K562 (cell line): ENCODE measurements around the gene SCN4B. TPM values are rescaled to one million over a fixed set of nuclear protein-coding genes. Genes with fewer than 3 reads are reported as not detected.

Experiments used
- ATAC-seq: fragments of 200-7000 bp; cut with Tn5 transposase; 3 replicates; pipeline ENCODE4 v1.9.1; 2020; ENCODE audit warnings: moderate library complexity
- BruUV-seq: library from RNA; stranded (reverse); fragments of 400-500 nt; replicated peaks from 2 replicates; lab custom pipeline; 2021; lab: Mats Ljungman, UMichigan
- CTCF ChIA-PET: fragments of 300-600 bp; formaldehyde crosslinking; extraction: SDS; loops from one replicate; lab custom pipeline; 2021; ENCODE audit warnings: low intra/inter-chr PET ratio; lab: Yijun Ruan, JAX
- POLR2A ChIA-PET: fragments of 300-600, 350-650 bp; sonication (Branson Sonifier 250); formaldehyde crosslinking; extraction: SDS; loops from one replicate; lab custom pipeline; 2021; ENCODE audit warnings: antibody characterized with exemption, inconsistent platforms; lab: Yijun Ruan, JAX
- DNase-seq, 4 experiments: peaks; one replicate each; pipeline versions ENCODE4 v3.0.0 to v3.0.0-alpha.2; 2011 to 2018; ENCODE audit warnings: low spot score in 3 of 4, mixed read lengths in 3 of 4; ENCODE audit errors: extremely low read depth in 1 of 4
- FAIRE-seq: peaks from 2 replicates; lab custom pipeline; 2011; peaks lifted over from hg19 to GRCh38; lab: Jason Lieb, UNC
- H2AFZ ChIP-seq: 2 replicates; pipeline ENCODE4 v1.6.0; 2011; ENCODE audit warnings: low read depth, low read length, control low read depth, inconsistent platforms
- H3K27ac ChIP-seq: fragments of 200-600 bp; 3 replicates; pipeline ENCODE4 v1.8.0; 2011; ENCODE audit warnings: low read depth, mild to moderate bottlenecking, control low read depth, inconsistent platforms, low read length, moderate library complexity, mixed read lengths; ENCODE audit errors: extremely low read depth
- H3K27me3 ChIP-seq, 2 experiments: fragments of 300-600 bp in 1 of 2; 2 replicates in 1 of 2; 3 replicates in 1 of 2; pipeline versions ENCODE4 v1.6.0 to v1.8.0; 2011; ENCODE audit warnings: inconsistent platforms in 2 of 2, low read length in 2 of 2, mild to moderate bottlenecking in 1 of 2, mixed read lengths in 1 of 2, moderate library complexity in 1 of 2; ENCODE audit not compliant: control insufficient read depth in 2 of 2, insufficient read depth in 2 of 2
- H3K36me3 ChIP-seq: fragments of 300-600 bp; 3 replicates; pipeline ENCODE4 v1.8.0; 2011; ENCODE audit warnings: mild to moderate bottlenecking, low read length, inconsistent platforms; ENCODE audit not compliant: control insufficient read depth, insufficient read depth
- H3K4me1 ChIP-seq, 2 experiments: fragments of 200-600 bp in 1 of 2; replicated peaks in 1 of 2; 2 replicates in 1 of 2; 3 replicates in 1 of 2; pipeline versions ENCODE4 v1.5.1 to v1.8.0; 2011; ENCODE audit warnings: inconsistent platforms in 2 of 2, low read length in 2 of 2, mild to moderate bottlenecking in 1 of 2, mixed read lengths in 1 of 2, moderate library complexity in 1 of 2; ENCODE audit not compliant: control insufficient read depth in 2 of 2, insufficient read depth in 2 of 2
- H3K4me2 ChIP-seq: 2 replicates; pipeline ENCODE4 v1.6.1; 2011; ENCODE audit warnings: low read length, control low read depth, inconsistent platforms, mixed read lengths; ENCODE audit not compliant: insufficient read depth
- H3K4me3 ChIP-seq: fragments of 200-600 bp; sonication (generic), shearing (Covaris generic); 2 replicates; pipeline ENCODE4 v1.5.1; 2016; ENCODE audit warnings: control low read depth, inconsistent platforms
- H3K79me2 ChIP-seq: fragments of 200-600 bp; 3 replicates; pipeline ENCODE4 v1.8.0; 2011; ENCODE audit warnings: low read length, inconsistent platforms; ENCODE audit not compliant: control insufficient read depth, insufficient read depth
- H3K9ac ChIP-seq, 2 experiments: 2 replicates each; pipeline versions ENCODE4 v1.6.0 to v1.6.1; 2011; ENCODE audit warnings: low read depth in 2 of 2, low read length in 2 of 2, control low read depth in 1 of 2, inconsistent platforms in 1 of 2, mild to moderate bottlenecking in 1 of 2, mixed read lengths in 1 of 2; ENCODE audit not compliant: insufficient read depth in 1 of 2
- H3K9me1 ChIP-seq: one replicate; pipeline ENCODE4 v1.6.0; 2011; ENCODE audit warnings: inconsistent platforms, mild to moderate bottlenecking, low read length, moderate library complexity; ENCODE audit not compliant: control insufficient read depth, insufficient read depth
- H3K9me3 ChIP-seq: replicated peaks from 2 replicates; pipeline ENCODE4 v1.5.1; 2011; ENCODE audit warnings: low read depth, low read length, inconsistent platforms; ENCODE audit not compliant: control insufficient read depth, insufficient read depth
- H4K20me1 ChIP-seq: replicated peaks from 2 replicates; pipeline ENCODE4 v1.6.1; 2011; ENCODE audit warnings: low read length, inconsistent platforms, mixed read lengths; ENCODE audit not compliant: control insufficient read depth, insufficient read depth
- NFRKB ChIP-seq: fragments of 450-650 bp; IDR thresholded peaks from 2 replicates; pipeline ENCODE4 v1.6.1; 2016; ENCODE audit warnings: low read depth
- WGBS: fragments of 100-300 bp; shearing (Covaris generic); methylation state at CpG from one replicate; pipeline ENCODE4 v1.1.6; 2016; ENCODE audit warnings: low coverage, mixed read lengths; ENCODE audit not compliant: insufficient coverage; ENCODE audit errors: missing lambda C conversion rate; 5-methylcytosine and 5-hydroxymethylcytosine counted together
- in situ Hi-C: fragments of 300-500 bp; cut with MboI; formaldehyde crosslinking; loops from 4 replicates; pipeline ENCODE4 v1.15.0; 2018; ENCODE audit warnings: inconsistent platforms, mixed read lengths
- intact Hi-C: fragments of 100-400 bp; cut with micrococcal nuclease; formaldehyde crosslinking; loops from 2 replicates; pipeline ENCODE4 v1.14.2; 2022
- polyA plus RNA-seq, 8 experiments: library from polyadenylated mRNA; depleted of rRNA in 4 of 8; stranded (reverse) in 5 of 8; unstranded in 3 of 8; fragments of >200 nt; fragmentation: Nextera tagmentation in 2 of 8; fragmentation: Illumina TruSeq in 1 of 8; extraction: Ambion mirVana in 2 of 8; extraction: Trizol in 1 of 8; gene quantifications; 2 replicates each; pipeline versions ENCODE4 v1.2.1 to v1.2.3, GENCODE V29; 2011 to 2014; ENCODE audit warnings: inconsistent platforms in 1 of 8, missing spikeins in 1 of 8
- total RNA-seq, 7 experiments: library from RNA; depleted of rRNA in 6 of 7; stranded (reverse); fragments of >200 nt in 6 of 7; fragmentation: Illumina TruSeq in 2 of 7; extraction: Trizol in 2 of 7; gene quantifications; 2 replicates each; pipeline versions ENCODE4 v1.2.1 to v1.2.3, GENCODE V29; 2011 to 2021; ENCODE audit warnings: low replicate concordance in 1 of 7

Gene SCN4B
- total and polyA plus RNA-seq, 9 of the 15 experiments (the other 6 are each of a cell fraction or from before 2014, with no cell fraction given) = 0.03 TPM; not detected in 8

DNA sequence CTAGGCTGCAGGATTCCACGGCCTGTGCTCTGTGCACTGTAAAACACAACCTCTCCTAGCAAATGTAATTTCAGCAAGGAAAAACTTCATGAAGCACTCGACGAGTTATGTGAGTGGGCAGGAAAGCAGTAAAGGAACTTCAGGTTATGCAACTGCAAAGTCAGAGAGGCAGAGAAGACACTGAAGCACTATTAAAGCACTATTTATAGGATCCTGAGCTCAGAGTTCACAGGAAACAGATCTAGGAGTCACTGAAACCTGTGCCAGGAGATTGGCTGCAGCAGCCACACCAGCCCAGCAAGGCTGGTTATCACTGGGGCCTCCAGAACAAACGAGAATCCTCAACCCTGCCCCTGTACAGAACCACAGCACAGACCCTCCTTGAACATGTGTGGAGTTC is 68.4 kb downstream of the SCN4B start:
- TF ChIP-seq NFRKB = no peak

More for the DNA sequence above, 68.4 kb downstream of the SCN4B start:
- ChIA-PET CTCF (no interaction called here), POLR2A (interaction anchor here (1.0 kb wide), 1 partner anchor 10 kb away, joined by 3 read pairs; no protein-coding TSS in a partner anchor)
- ATAC-seq (no peak), FAIRE-seq (no peak), DNase-seq (no peak)
- Histone ChIP-seq H3K4me1 (peaks cover 8 to 15% of the 10 kb centered on the region in 2 experiments; a peak in 4 of 5 replicates), H3K9ac (no peak overlapping the region), H2AFZ (no peak overlapping the region), H3K9me3 (peaks cover 10% of the 10 kb centered on the region), H3K4me3 (no peak overlapping the region), H3K9me1 (no peaks in the 10 kb centered on the region), H3K27ac (no peak overlapping the region), H3K79me2 (no peaks in the 10 kb centered on the region), H3K27me3 (peaks cover 4 to 27% of the 10 kb centered on the region in 2 experiments; a peak in 4 of 5 replicates), H3K36me3 (no peaks in the 10 kb centered on the region), H3K4me2 (no peak overlapping the region), H4K20me1 (no peaks in the 10 kb centered on the region)
- in situ Hi-C loops = no loop called here
- 17% methylated on average over 4 of the region's 4 CpGs for WGBS
- intact Hi-C loops = no loop called here
- BruUV-seq = no TSS peak

Other genes starting within 250 kb of the SCN4B start
Only the 7 nearest of the 13 such genes appear.
- 4.1 and 5.8 TPM in 2 replicates for gene TMPRSS4, start 75.7 kb downstream of the SCN4B start, total RNA-seq (2014; rRNA removed)
- 4.0 and 6.3 TPM in 2 replicates for gene TMPRSS4, start 75.7 kb downstream of the SCN4B start, total RNA-seq (2014; rRNA removed; fragmentation: Illumina TruSeq; extraction: Trizol)
- 5.0 and 6.1 TPM in 2 replicates for gene TMPRSS4, start 75.7 kb downstream of the SCN4B start, total RNA-seq (2015; rRNA removed; fragmentation: Illumina TruSeq; extraction: Trizol)
- 6.6 and 7.4 TPM in 2 replicates for gene TMPRSS4, start 75.7 kb downstream of the SCN4B start, total RNA-seq (2021)
- 4.0 and 10.0 TPM in 2 replicates for gene TMPRSS4, start 75.7 kb downstream of the SCN4B start, polyA plus RNA-seq (2011; rRNA removed)
- gene TMPRSS4, start 75.7 kb downstream of the SCN4B start, polyA plus RNA-seq (2014; fragmentation: Illumina TruSeq; extraction: Trizol) = 6.4 and 7.5 TPM in 2 replicates
- gene TMPRSS4, start 75.7 kb downstream of the SCN4B start, polyA plus RNA-seq (2014; fragmentation: Nextera tagmentation; extraction: Ambion mirVana) = 1 to 10 TPM; 4.4 to 5.6 TPM
- 6.2 and 11.5 TPM in 2 replicates for gene TMPRSS4, start 75.7 kb downstream of the SCN4B start, polyA plus RNA-seq (2014; rRNA removed)
- not detected in 2 replicates for gene SMIM35, start 65.9 kb downstream of the SCN4B start, total RNA-seq (2014; rRNA removed)
- gene SMIM35, start 65.9 kb downstream of the SCN4B start, total RNA-seq (2014; rRNA removed; fragmentation: Illumina TruSeq; extraction: Trizol) = not detected in 2 replicates
- gene SMIM35, start 65.9 kb downstream of the SCN4B start, total RNA-seq (2015; rRNA removed; fragmentation: Illumina TruSeq; extraction: Trizol) = not detected in 2 replicates
- not detected in 2 replicates for gene SMIM35, start 65.9 kb downstream of the SCN4B start, total RNA-seq (2021)
- 0.03 TPM in 1 of 2 replicates, not detected in the other for gene SMIM35, start 65.9 kb downstream of the SCN4B start, polyA plus RNA-seq (2011; rRNA removed)
- gene SMIM35, start 65.9 kb downstream of the SCN4B start, polyA plus RNA-seq (2014; fragmentation: Illumina TruSeq; extraction: Trizol) = not detected in 2 replicates
- under 1 TPM in 1 of 2 experiments, not detected in 1; 0.03 TPM for gene SMIM35, start 65.9 kb downstream of the SCN4B start, polyA plus RNA-seq (2014; fragmentation: Nextera tagmentation; extraction: Ambion mirVana)
- not detected in 2 replicates for gene SMIM35, start 65.9 kb downstream of the SCN4B start, polyA plus RNA-seq (2014; rRNA removed)
- gene SCN2B, start 23.8 kb upstream of the SCN4B start, total RNA-seq (2014; rRNA removed) = not detected in 2 replicates
- gene SCN2B, start 23.8 kb upstream of the SCN4B start, total RNA-seq (2014; rRNA removed; fragmentation: Illumina TruSeq; extraction: Trizol) = not detected in 2 replicates
- gene SCN2B, start 23.8 kb upstream of the SCN4B start, total RNA-seq (2015; rRNA removed; fragmentation: Illumina TruSeq; extraction: Trizol) = not detected in 2 replicates
- not detected in 2 replicates for gene SCN2B, start 23.8 kb upstream of the SCN4B start, total RNA-seq (2021)
- gene SCN2B, start 23.8 kb upstream of the SCN4B start, polyA plus RNA-seq (2011; rRNA removed) = not detected in 2 replicates
- gene SCN2B, start 23.8 kb upstream of the SCN4B start, polyA plus RNA-seq (2014; fragmentation: Illumina TruSeq; extraction: Trizol) = not detected in 2 replicates
- not detected for gene SCN2B, start 23.8 kb upstream of the SCN4B start, polyA plus RNA-seq (2014; fragmentation: Nextera tagmentation; extraction: Ambion mirVana)
- not detected in 2 replicates for gene SCN2B, start 23.8 kb upstream of the SCN4B start, polyA plus RNA-seq (2014; rRNA removed)
- 0.05 and 0.08 TPM in 2 replicates for gene JAML, start 72.2 kb upstream of the SCN4B start, total RNA-seq (2014; rRNA removed)
- not detected in 2 replicates for gene JAML, start 72.2 kb upstream of the SCN4B start, total RNA-seq (2014; rRNA removed; fragmentation: Illumina TruSeq; extraction: Trizol)
- gene JAML, start 72.2 kb upstream of the SCN4B start, total RNA-seq (2015; rRNA removed; fragmentation: Illumina TruSeq; extraction: Trizol) = 0.19 TPM in 1 of 2 replicates, not detected in the other
- 0.22 and 0.47 TPM in 2 replicates for gene JAML, start 72.2 kb upstream of the SCN4B start, total RNA-seq (2021)
- gene JAML, start 72.2 kb upstream of the SCN4B start, polyA plus RNA-seq (2011; rRNA removed) = 0.08 TPM in 1 of 2 replicates, not detected in the other
- 0.09 and 0.12 TPM in 2 replicates for gene JAML, start 72.2 kb upstream of the SCN4B start, polyA plus RNA-seq (2014; fragmentation: Illumina TruSeq; extraction: Trizol)
- under 1 TPM in 1 of 2 experiments, not detected in 1; 0.27 TPM for gene JAML, start 72.2 kb upstream of the SCN4B start, polyA plus RNA-seq (2014; fragmentation: Nextera tagmentation; extraction: Ambion mirVana)
- 0.32 TPM in 1 of 2 replicates, not detected in the other for gene JAML, start 72.2 kb upstream of the SCN4B start, polyA plus RNA-seq (2014; rRNA removed)
- 1.2 and 1.3 TPM in 2 replicates for gene MPZL3, start 99.5 kb upstream of the SCN4B start, total RNA-seq (2014; rRNA removed)
- gene MPZL3, start 99.5 kb upstream of the SCN4B start, total RNA-seq (2014; rRNA removed; fragmentation: Illumina TruSeq; extraction: Trizol) = 2.5 and 2.9 TPM in 2 replicates
- 1.7 and 1.9 TPM in 2 replicates for gene MPZL3, start 99.5 kb upstream of the SCN4B start, total RNA-seq (2015; rRNA removed; fragmentation: Illumina TruSeq; extraction: Trizol)
- gene MPZL3, start 99.5 kb upstream of the SCN4B start, total RNA-seq (2021) = 1.8 and 2.1 TPM in 2 replicates
- gene MPZL3, start 99.5 kb upstream of the SCN4B start, polyA plus RNA-seq (2011; rRNA removed) = 1.5 and 3.3 TPM in 2 replicates
- 1.5 TPM in 2 replicates for gene MPZL3, start 99.5 kb upstream of the SCN4B start, polyA plus RNA-seq (2014; fragmentation: Illumina TruSeq; extraction: Trizol)
- gene MPZL3, start 99.5 kb upstream of the SCN4B start, polyA plus RNA-seq (2014; fragmentation: Nextera tagmentation; extraction: Ambion mirVana) = 1 to 10 TPM; 1.6 to 2.9 TPM
- gene MPZL3, start 99.5 kb upstream of the SCN4B start, polyA plus RNA-seq (2014; rRNA removed) = 0.97 and 1.1 TPM in 2 replicates
- 0.08 TPM in 1 of 2 replicates, not detected in the other for gene MPZL2, start 111.5 kb upstream of the SCN4B start, total RNA-seq (2014; rRNA removed)
- gene MPZL2, start 111.5 kb upstream of the SCN4B start, total RNA-seq (2014; rRNA removed; fragmentation: Illumina TruSeq; extraction: Trizol) = 0.16 TPM in 1 of 2 replicates, not detected in the other
- 0.18 and 0.19 TPM in 2 replicates for gene MPZL2, start 111.5 kb upstream of the SCN4B start, total RNA-seq (2015; rRNA removed; fragmentation: Illumina TruSeq; extraction: Trizol)
- 0.09 and 0.29 TPM in 2 replicates for gene MPZL2, start 111.5 kb upstream of the SCN4B start, total RNA-seq (2021)
- 0.17 and 0.38 TPM in 2 replicates for gene MPZL2, start 111.5 kb upstream of the SCN4B start, polyA plus RNA-seq (2011; rRNA removed)
- 0.27 and 0.32 TPM in 2 replicates for gene MPZL2, start 111.5 kb upstream of the SCN4B start, polyA plus RNA-seq (2014; fragmentation: Illumina TruSeq; extraction: Trizol)
- under 1 TPM; 0.14 to 0.28 TPM for gene MPZL2, start 111.5 kb upstream of the SCN4B start, polyA plus RNA-seq (2014; fragmentation: Nextera tagmentation; extraction: Ambion mirVana)
- 0.16 and 0.21 TPM in 2 replicates for gene MPZL2, start 111.5 kb upstream of the SCN4B start, polyA plus RNA-seq (2014; rRNA removed)
- not detected in 2 replicates for gene CD3E, start 151.9 kb upstream of the SCN4B start, total RNA-seq (2014; rRNA removed)
- gene CD3E, start 151.9 kb upstream of the SCN4B start, total RNA-seq (2014; rRNA removed; fragmentation: Illumina TruSeq; extraction: Trizol) = not detected in 2 replicates
- gene CD3E, start 151.9 kb upstream of the SCN4B start, total RNA-seq (2015; rRNA removed; fragmentation: Illumina TruSeq; extraction: Trizol) = 0.11 TPM in 1 of 2 replicates, not detected in the other
- gene CD3E, start 151.9 kb upstream of the SCN4B start, total RNA-seq (2021) = 0.62 and 1.1 TPM in 2 replicates
- 0.07 and 0.11 TPM in 2 replicates for gene CD3E, start 151.9 kb upstream of the SCN4B start, polyA plus RNA-seq (2011; rRNA removed)
- gene CD3E, start 151.9 kb upstream of the SCN4B start, polyA plus RNA-seq (2014; fragmentation: Illumina TruSeq; extraction: Trizol) = 0.25 and 0.36 TPM in 2 replicates
- gene CD3E, start 151.9 kb upstream of the SCN4B start, polyA plus RNA-seq (2014; fragmentation: Nextera tagmentation; extraction: Ambion mirVana) = not detected
- 0.13 TPM in 1 of 2 replicates, not detected in the other for gene CD3E, start 151.9 kb upstream of the SCN4B start, polyA plus RNA-seq (2014; rRNA removed)